GM12865 (cell line): ENCODE data around the gene GOLGA7B.
"Not testable (repeated sequence)": the region's sequence is repeated elsewhere in the genome, so short reads cannot be mapped to it uniquely, and the experiment has no call there.

Experiments used
- DNase-seq: peaks from one replicate; pipeline ENCODE4 v3.0.0; 2010; ENCODE audit warnings: low read depth
- H3K4me3 ChIP-seq: 2 replicates; pipeline ENCODE4 v1.5.1; 2011; ENCODE audit warnings: mild to moderate bottlenecking, low read depth, low read length, control low read depth
- CTCF ChIP-seq: IDR thresholded peaks from 2 replicates; pipeline ENCODE4 v1.5.1; 2011; ENCODE audit warnings: low read length, control low read depth, low read depth, inconsistent platforms; ENCODE audit not compliant: insufficient read depth; ENCODE audit errors: missing control alignments

Gene GOLGA7B

DNA sequence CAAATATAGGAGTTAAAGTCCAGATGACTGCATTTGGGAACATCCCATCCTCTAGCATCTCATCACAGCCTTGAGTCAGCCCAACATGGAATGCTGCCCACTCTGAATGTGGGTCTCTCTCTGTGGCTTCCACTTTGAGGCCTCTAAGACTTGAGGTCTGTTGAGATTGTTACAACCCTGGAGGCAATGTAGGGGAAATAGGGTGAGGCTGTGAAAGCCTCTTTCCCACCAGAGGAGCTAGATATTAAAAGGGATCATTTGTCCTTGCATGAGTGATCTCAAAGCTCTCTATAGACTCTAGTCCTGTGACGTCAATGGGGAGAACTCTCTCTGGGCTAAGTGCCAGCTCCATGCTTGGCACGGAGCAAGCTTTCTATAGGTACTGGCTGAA is 6.4 kb upstream of the GOLGA7B start:
- no peak overlapping the region for H3K4me3 ChIP-seq
- DNase-seq, result no peak
- TF ChIP-seq CTCF, result no peak

DNA sequence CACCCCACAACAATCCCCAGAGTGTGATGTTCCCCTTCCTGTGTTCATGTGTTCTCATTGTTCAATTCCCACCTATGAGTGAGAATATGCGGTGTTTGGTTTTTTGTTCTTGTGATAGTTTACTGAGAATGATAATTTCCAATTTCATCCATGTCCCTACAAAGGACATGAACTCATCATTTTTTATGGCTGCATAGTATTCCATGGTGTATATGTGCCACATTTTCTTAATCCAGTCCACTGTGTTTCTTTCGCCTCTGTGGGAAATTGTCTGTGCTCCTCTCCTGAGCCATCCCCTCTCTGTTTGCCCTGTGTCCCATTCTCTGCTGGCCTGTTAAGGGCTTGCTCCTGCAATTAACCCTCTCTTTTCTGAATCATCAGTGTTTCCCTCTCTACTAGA is 5.7 kb upstream of the GOLGA7B start:
- not testable (repeated sequence) for H3K4me3 ChIP-seq, DNase-seq

GRCh38 chr10:97844678-97845077 is 5.0 kb upstream of the GOLGA7B start:
- H3K4me3 ChIP-seq, result no peak overlapping the region
- DNase-seq, result no peak
- no peak for TF ChIP-seq CTCF

DNA sequence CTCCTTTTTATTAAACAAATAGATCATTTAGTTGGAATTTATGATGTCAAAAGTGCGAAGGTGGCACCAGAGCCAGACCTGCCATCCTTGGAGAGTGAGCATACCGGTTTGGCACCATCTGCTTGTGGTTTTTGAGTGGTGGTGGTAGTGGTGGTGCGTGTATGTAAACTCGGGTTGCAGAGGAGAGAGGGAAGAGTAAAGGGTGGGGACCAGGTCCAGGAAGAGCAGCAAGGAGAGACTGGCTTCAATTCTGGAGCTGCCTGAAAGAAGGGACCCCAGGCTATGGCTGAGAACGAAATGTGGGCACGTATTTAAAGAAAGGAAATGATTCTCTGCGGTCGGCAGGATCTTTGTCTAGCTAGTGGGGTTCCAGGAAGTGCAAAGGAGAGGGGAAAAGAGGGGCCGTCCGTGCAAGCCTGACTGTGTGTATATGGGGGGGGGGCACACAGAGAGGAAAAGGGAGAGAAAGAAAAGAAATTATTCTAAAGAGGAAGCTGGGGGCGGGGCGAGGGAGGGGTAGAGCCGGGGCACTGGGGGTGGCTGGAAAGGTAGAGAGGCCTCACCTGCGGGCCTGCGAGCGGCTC is 448 bp upstream of the GOLGA7B start:
- peak overlapping the region; percentile 58 for H3K4me3 ChIP-seq
- DNase-seq, result no peak
- no peak for TF ChIP-seq CTCF

- no peak for DNase-seq
- no peak overlapping the region for H3K4me3 ChIP-seq
Measured at GRCh38 chr10:97850446-97850845, 803 bp downstream of the GOLGA7B start.

DNA sequence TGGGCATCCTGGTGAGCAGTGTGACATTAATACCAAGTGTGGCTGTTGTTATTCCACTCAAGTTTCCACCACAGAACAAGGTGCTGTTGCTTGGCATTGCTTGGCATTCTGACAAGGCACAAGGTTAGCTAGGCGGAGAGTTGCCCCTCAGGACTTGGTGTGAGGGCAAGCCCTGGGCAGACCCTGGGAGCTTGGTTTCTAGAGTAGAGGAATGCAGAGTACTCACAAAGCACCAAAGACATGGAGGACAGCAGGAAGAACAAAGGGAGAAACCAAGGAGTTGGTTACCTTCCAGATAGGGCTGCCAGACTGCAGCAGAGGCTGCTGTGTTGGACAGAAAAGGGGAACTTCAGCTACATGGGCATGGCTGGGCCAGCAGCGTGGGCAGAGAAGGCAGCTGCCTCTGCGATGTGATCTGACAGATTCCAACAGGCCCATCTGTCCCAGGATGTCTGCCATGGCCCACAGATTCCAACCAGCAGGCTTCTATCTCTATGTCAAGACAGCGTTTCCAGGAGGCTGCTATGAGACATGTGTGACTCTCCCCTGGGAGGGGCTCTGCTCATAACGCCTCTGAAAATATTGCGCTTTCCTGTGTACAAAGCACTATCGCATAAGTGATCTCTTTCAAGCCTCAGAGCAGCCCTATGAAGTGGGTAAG is 1.8 kb downstream of the GOLGA7B start:
- TF ChIP-seq CTCF, result no peak

More at GRCh38 chr10:97850446-97850845, 803 bp downstream of the GOLGA7B start:
- TF ChIP-seq CTCF, result no peak

DNA sequence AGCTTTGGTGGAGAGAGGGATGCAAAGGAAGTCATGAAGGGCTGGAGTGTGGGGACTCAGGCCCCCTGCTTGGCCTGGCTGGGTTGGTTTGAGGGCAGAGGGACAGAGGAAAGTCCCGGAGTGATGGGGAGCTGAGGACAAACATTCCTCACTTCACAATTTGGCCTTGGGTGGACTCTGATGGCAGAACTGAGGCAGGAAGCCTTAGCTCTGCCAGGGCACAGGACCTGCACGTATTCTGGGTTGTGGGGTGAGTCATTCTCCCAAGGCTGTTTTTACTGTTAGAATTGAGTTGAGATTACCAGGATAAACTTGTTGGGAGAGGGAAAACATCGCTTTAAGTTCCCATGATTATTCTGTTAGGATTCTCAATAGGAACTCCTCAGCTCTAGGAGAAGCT is 2.6 kb downstream of the GOLGA7B start:
- H3K4me3 ChIP-seq, result no peak overlapping the region
- no peak for DNase-seq
- TF ChIP-seq CTCF, result no peak

More for the DNA sequence above, 1.8 kb downstream of the GOLGA7B start:
- no peak overlapping the region for H3K4me3 ChIP-seq
- no peak for DNase-seq
